Activated T-cell treated with anti-CD3 and anti-CD28 coated beads, Interleukin-2, amount 50 U/mL, for 48 hours (primary cell): Measurements from ENCODE around the gene GNG12.

Source experiments
- DNase-seq, 2 experiments: peaks; one replicate each; pipeline ENCODE4 v3.0.0-alpha.2; 2020

Gene GNG12

GRCh38 chr1:67696708-67697107 lies 136.6 kb downstream of the GNG12 start:
- DNase-seq = no peak

- no peak for DNase-seq
These were observed 137.3 kb downstream of the GNG12 start for GRCh38 chr1:67695963-67696362.

- DNase-seq = no peak
These were observed 141.6 kb downstream of the GNG12 start for GRCh38 chr1:67691712-67692111.

- no peak for DNase-seq
These were observed 142.9 kb downstream of the GNG12 start for GRCh38 chr1:67690411-67690810.

GRCh38 chr1:67690018-67690363 lies 143.3 kb downstream of the GNG12 start:
- DNase-seq = no peak

GRCh38 chr1:67689267-67690017 lies 143.8 kb downstream of the GNG12 start:
- no peak for DNase-seq

GRCh38 chr1:67688526-67689219 lies 144.6 kb downstream of the GNG12 start:
- DNase-seq = no peak

- DNase-seq = no peak
These were observed 145.6 kb downstream of the GNG12 start for GRCh38 chr1:67687649-67688048.

GRCh38 chr1:67687198-67687545 lies 146.1 kb downstream of the GNG12 start:
- no peak for DNase-seq

- DNase-seq = peak; percentile 64 to 74
These were observed 146.7 kb downstream of the GNG12 start for GRCh38 chr1:67686267-67687197.

GRCh38 chr1:67685558-67686266 lies 147.6 kb downstream of the GNG12 start:
- peak; percentile 73 to 78 for DNase-seq

GRCh38 chr1:67685067-67685557 lies 148.2 kb downstream of the GNG12 start, which contains the start of gene GADD45A:
GADD45A (plus strand) TSS chr1:67685201; CDS start chr1:67685495, 294 bp downstream.
- DNase-seq = peak; percentile 94 to 95

GRCh38 chr1:67684526-67685066 lies 148.7 kb downstream of the GNG12 start:
- DNase-seq = no peak

- DNase-seq = peak; percentile 66 to 71
These were observed 149.3 kb downstream of the GNG12 start for GRCh38 chr1:67683766-67684525.

GRCh38 chr1:67683316-67683715 lies 150.0 kb downstream of the GNG12 start:
- DNase-seq = no peak

- DNase-seq = no peak
These were observed 150.5 kb downstream of the GNG12 start for GRCh38 chr1:67682659-67683197.

GRCh38 chr1:67680486-67680885 lies 152.8 kb downstream of the GNG12 start:
- no peak for DNase-seq

GRCh38 chr1:67679691-67680090 lies 153.6 kb downstream of the GNG12 start:
- DNase-seq = no peak

GRCh38 chr1:67677930-67678329 lies 155.3 kb downstream of the GNG12 start:
- DNase-seq = no peak

- no peak for DNase-seq
These were observed 155.9 kb downstream of the GNG12 start for GRCh38 chr1:67677408-67677807.

- DNase-seq = no peak
These were observed 156.3 kb downstream of the GNG12 start for GRCh38 chr1:67676946-67677345.
